Heart left ventricle (tissue), 13 donors: Measurements from ENCODE around the gene C1orf21.

Source experiments
- POLR2A ChIP-seq, 2 donors: fragments of 450-650 bp; IDR thresholded peaks; one replicate each; pipeline ENCODE4 v1.6.1; 2017; ENCODE audit warnings: antibody characterized with exemption in 2 of 2, mild to moderate bottlenecking in 2 of 2, moderate library complexity in 2 of 2
- TF ChIP-seq, protein P1 (sequence below), 12 donors: fragments of 200-600 bp; sonication (generic) in 4 of 12; IDR thresholded peaks; one replicate each; pipeline versions ENCODE4 v1.5.0 to v1.8.0; 2018 to 2022; ENCODE audit warnings: antibody characterized with exemption in 12 of 12, mild to moderate bottlenecking in 5 of 12
- donor health status: ischemic (EF 13 %, LVEDD 7.1; RV severe dilation, severe dysfunction).
- donor health status: DM: no; HTN: yes; CAD: no.
- donor health status: DM: no; HTN: no; CAD: no.
- donor health status: ischemic (EF 25% LVEDD 6.9; RV normal size, moderate dysfunction).
- donor health status: ischemic (EF 25% LVEDD 5.7; RV mildly dilated, moderate dysfunction).
- donor health status: ischemic (EF 35%, LVEDD 5.7; RV mildly dilated, moderate dysfunction).
- donor health status: nonischemic (EF 11% LVEDD 7.7; RV severe dilation, severe dysfunction).
- donor health status: DM: yes; HTN: yes; CAD: no.
- donor health status: PGD.
- donor health status: ischemic (EF 29% LVEDD 5.4; RV normal size, mild dysfunction).
- donor health status: nonischemic (EF 23%, LVEDD 6.1; RV moderate dilation, normal function).

DNA sequence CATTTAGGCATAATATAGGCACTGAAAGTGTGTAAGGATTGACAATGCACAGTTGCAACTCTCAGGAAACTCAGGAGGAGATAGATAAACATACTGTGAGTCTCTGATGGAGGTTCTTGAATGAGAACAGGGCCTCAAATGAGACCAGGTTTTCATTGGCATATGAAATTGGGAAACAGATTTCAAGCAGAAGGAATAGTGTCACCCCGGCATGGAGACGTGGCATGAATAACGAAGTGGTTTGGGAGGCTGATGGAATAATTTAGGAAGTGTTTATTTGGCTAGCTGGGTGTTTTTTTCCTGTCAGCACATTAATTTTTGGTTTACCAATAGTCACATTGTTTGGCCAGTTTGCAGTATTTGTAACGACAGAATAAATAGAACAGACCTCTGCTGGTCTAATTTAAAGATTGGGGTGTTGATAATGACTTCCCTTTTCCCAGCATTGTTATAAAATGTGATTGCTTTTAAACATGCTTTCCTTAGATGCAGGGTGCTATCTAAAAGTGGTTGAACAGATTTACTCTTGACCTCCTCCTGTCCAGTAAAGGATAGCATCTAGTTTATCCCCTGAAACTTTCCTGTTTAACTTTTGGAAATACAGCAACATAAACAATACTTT is 132.0 kb downstream of the C1orf21 start:
- TF ChIP-seq, protein P1, sequence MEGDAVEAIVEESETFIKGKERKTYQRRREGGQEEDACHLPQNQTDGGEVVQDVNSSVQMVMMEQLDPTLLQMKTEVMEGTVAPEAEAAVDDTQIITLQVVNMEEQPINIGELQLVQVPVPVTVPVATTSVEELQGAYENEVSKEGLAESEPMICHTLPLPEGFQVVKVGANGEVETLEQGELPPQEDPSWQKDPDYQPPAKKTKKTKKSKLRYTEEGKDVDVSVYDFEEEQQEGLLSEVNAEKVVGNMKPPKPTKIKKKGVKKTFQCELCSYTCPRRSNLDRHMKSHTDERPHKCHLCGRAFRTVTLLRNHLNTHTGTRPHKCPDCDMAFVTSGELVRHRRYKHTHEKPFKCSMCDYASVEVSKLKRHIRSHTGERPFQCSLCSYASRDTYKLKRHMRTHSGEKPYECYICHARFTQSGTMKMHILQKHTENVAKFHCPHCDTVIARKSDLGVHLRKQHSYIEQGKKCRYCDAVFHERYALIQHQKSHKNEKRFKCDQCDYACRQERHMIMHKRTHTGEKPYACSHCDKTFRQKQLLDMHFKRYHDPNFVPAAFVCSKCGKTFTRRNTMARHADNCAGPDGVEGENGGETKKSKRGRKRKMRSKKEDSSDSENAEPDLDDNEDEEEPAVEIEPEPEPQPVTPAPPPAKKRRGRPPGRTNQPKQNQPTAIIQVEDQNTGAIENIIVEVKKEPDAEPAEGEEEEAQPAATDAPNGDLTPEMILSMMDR (IDR thresholded peaks at IDR 0.05), result no peak
- no peak for TF ChIP-seq POLR2A (IDR thresholded peaks at IDR 0.05)
